Measurements from ENCODE around the gene MYL12A. TPM values are rescaled to one million over a fixed set of nuclear protein-coding genes. Genes with fewer than 3 reads are reported as not detected.

MYL12A gene
- total RNA-seq, 1 donor from 2014 or later = 992 TPM

DNA sequence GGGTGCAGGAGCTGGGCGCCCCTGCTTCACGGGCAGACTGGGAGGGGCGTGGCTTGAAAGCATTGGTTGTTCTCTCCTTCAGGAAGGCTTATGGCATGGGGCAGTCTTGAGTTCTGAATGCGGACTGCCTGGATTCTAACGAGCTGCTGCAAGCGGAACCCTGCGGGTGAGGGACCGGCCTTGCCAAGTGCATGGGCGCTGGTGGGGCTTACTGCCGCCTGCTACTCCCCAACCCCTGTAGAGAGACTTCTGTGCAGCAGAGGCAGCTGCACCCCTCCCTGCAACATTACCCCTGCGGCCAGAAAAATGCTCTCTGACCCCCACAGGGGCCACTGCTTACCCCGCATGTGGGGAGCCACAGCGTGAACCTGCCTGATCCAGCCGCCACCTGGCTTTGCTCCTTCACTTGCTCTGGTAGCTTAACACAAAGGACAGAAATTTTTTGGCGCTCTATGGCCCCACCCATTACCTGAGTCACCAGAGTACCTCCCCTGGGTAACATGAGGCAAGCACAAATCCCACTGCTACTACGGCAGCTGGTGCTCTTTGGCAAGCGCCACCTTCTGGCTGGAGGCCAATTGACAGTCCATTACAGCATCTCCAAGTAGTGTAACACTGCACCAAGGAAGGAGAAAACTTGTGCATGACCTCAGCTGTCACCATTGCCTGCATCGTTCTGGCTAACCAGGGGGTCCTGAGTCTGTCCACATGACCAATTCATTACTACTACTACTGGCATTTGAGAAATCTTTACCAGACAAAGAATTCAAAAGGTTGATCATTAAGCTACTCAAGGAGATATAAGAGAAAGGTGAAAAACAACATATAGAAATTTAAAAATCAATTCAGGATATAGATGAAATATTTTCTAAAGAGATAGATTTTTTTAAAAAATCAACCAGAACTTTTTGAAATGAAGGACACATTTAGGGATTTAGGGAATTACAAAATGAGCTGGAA is 49.7 kb downstream of the MYL12A start:
- TF ChIP-seq, protein P1, sequence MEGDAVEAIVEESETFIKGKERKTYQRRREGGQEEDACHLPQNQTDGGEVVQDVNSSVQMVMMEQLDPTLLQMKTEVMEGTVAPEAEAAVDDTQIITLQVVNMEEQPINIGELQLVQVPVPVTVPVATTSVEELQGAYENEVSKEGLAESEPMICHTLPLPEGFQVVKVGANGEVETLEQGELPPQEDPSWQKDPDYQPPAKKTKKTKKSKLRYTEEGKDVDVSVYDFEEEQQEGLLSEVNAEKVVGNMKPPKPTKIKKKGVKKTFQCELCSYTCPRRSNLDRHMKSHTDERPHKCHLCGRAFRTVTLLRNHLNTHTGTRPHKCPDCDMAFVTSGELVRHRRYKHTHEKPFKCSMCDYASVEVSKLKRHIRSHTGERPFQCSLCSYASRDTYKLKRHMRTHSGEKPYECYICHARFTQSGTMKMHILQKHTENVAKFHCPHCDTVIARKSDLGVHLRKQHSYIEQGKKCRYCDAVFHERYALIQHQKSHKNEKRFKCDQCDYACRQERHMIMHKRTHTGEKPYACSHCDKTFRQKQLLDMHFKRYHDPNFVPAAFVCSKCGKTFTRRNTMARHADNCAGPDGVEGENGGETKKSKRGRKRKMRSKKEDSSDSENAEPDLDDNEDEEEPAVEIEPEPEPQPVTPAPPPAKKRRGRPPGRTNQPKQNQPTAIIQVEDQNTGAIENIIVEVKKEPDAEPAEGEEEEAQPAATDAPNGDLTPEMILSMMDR (conservative IDR thresholded peaks at IDR 0.05; ENCODE audit: low read depth, low read length) = peak; percentile 82
- DNase-seq (ENCODE audit: low read depth) = peak; percentile 75
- peak overlapping the region; percentile 95 for H3K4me3 ChIP-seq (ENCODE audit: low read depth, low read length)

DNA sequence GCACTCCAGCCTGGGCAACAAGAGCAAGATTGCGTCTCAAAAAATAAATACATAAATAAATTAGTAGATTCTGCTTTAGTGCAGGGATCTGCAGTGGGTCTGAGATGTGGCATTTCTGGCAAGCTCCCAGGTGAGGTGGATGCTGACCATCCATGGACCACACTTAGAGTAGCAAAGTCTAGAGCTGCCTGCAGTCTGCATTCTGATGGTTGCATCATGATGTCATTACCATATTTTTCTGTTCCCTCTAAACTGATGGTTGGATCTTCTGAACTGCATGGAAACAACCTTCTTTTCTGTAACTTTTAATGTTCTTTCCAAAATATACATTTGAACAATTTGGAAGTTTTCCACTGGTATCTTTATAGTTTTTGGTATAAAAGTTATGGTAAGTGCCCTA is 57.2 kb downstream of the MYL12A start:
- TF ChIP-seq, protein P1 (conservative IDR thresholded peaks at IDR 0.05; ENCODE audit: low read depth, low read length) = no peak
- H3K4me3 ChIP-seq (ENCODE audit: low read depth, low read length) = no peak overlapping the region
- no peak for DNase-seq (ENCODE audit: low read depth)

DNA sequence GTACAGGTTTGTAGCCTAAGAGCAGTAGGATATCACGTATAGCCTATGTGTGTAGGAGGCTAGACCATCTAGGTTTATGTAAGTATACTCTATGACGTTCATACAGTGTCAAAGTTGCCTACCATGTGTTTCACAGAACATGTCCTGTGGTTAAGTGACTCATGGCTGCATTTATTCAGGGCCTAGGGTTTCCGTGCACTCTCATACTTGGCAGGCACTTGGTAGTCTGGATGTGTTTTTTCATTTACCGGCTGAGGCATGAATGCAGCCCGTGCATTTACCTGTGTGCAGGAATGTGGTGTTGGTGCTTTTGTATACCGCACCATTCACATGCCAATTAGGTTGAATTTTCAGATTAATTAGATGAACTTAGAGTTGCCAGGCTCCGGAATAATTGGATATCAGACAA is 57.8 kb downstream of the MYL12A start:
- DNase-seq (ENCODE audit: low read depth) = peak; percentile 45
- H3K4me3 ChIP-seq (ENCODE audit: low read depth, low read length) = no peak overlapping the region
- TF ChIP-seq, protein P1 (conservative IDR thresholded peaks at IDR 0.05; ENCODE audit: low read depth, low read length) = no peak

Other genes with a start within 250 kb of the MYL12A start
- gene LPIN2, start 234.7 kb upstream of the MYL12A start, total RNA-seq = 15.6 and 18.2 TPM in 2 replicates
- gene MYOM1, start 27.8 kb upstream of the MYL12A start, total RNA-seq = 0.12 and 0.14 TPM in 2 replicates
- gene MYL12B, start 14.3 kb downstream of the MYL12A start, total RNA-seq = 562 and 563 TPM in 2 replicates
- 165 and 170 TPM in 2 replicates for gene TGIF1, start 202.4 kb downstream of the MYL12A start, total RNA-seq

Data from epithelial cell of proximal tubule (primary cell).